Measurements from ENCODE around the gene CCDC134.

CCDC134 gene

DNA sequence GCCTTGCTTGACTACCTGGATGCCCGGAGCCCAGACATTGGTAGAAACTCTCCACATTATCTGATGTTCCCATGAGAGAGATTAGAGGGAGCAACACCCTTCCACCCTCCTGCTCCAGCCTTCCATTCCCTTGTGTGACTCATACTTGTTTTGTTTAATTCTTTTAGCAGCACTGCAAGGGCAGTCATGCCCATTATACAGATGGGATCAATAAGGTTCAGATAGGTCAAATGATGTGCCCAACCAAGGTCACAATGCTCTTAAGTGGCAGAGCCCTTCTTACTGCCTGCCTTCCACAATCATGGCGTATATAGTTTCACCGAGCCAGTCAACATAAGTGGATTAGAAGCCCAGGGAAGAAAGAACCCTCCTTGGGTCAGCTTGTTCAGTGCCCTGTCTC lies 6.6 kb upstream of the CCDC134 start:
- DNase-seq = no peak

- no peak for DNase-seq
These were observed 1.7 kb upstream of the CCDC134 start for GRCh38 chr22:41798736-41799135.

DNA sequence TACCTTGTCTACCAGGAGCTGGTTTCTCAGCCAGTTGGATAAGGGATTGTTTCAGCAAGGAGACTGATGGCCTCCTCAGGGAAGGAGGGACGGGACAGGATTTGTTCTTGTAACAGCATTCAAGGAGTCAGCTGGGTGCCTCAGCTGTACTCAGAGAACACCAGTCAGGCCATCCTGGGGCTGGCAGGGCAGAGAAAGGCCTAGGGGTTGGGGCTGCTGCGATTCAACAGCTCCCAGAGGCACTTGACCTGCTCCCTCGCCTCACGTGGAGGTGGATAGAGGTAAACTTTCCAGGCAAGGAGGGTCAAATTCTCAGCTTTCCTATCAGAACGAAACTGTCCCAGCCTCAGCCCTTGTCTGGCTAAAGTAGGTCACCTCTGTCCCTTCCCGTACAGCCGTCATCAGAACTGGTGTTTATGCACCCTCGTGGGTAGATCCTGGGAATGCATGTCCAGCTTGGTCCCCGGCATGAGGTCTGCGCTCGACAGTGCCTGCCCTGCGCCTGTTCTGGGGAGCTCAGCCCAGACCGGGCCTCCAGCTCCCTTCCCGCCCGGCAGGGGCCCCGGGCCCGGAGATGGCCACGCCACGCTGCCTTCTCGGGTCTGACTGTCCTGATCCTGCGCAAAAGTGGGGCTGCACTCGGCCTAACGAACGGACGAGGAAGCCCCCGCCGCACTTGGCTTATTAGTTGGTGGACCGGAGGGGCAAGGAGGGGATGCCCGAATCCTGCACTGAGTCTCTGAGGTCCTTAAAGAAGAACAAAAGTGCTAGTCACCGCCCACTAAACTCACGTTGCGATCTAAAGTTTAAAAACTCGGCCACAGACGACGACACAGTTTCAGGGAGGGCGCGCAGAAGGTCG lies 762 bp upstream of the CCDC134 start:
- DNase-seq = no peak

DNA sequence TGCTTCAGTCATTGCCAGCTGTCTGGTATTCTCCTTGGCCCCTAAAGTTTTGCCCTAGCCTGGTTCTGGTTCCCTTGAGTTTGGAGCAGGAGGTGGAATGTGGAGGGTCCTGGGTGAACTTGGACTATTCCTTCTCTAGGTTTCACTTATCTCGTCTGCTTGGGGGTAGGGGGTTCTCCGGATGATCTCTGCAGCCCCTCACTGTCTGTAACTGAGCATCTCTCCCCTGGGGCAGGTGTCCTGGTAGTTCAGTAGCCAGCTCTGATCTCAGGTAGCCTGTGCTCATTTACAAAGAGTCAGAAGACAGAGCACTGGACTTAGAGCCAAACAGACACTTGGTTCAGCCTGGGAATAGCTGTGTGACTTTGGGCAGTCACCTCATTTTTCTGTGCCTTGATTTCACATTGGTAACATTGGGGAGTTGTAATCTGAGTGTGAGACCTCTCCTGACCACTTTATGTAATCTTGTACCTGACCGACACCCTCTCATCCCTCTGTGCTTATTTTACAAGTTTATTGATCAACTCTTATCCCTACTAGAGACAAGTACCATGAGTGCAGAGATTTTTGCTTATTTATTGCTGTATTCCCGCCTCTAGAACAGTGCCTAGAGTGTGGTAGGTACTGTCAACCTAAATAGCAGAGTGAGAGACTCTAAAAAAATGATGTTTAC lies 804 bp downstream of the CCDC134 start:
- no peak for DNase-seq

- DNase-seq = no peak
These were observed 1.4 kb downstream of the CCDC134 start for GRCh38 chr22:41801886-41802285.

DNA sequence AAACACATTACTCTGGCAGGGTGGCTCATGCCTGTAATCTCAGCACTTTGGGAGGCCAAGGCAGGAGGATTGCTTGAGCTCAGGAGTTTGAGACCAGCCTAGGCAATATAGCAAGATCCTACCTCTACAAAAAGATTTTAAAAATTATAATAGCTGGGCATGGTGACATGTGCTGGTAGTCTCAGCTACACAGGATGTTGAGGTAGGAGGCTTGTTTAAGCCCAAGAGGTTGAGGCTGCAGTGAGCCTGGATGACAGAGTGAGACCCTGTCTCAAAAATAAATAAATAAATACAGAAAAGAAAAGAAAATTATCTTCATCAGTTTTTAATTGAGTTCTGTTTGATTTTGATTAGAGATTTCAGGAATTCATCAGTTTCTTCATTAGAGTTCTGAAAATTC lies 5.2 kb downstream of the CCDC134 start:
- DNase-seq = no peak

DNA sequence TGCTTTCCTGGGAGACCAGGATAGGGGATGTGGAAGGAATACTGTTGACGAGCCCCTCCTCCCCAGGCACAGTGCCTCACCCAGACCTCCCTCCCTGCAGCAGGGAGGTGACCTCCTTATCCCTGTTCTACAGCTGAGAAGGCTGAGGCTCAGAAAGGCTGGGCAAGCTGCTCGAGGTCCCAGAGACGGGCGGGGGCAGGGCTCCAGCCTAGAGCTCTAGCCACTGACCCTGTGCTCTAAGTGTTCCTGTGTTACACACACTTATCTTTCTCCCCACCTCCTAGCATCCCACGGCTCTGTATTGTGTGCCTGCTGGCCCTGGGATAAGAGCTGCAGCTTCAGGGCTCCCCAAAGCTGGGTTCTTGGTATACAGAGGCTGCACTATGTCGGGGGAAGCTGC lies 7.9 kb downstream of the CCDC134 start:
- DNase-seq = no peak

DNA sequence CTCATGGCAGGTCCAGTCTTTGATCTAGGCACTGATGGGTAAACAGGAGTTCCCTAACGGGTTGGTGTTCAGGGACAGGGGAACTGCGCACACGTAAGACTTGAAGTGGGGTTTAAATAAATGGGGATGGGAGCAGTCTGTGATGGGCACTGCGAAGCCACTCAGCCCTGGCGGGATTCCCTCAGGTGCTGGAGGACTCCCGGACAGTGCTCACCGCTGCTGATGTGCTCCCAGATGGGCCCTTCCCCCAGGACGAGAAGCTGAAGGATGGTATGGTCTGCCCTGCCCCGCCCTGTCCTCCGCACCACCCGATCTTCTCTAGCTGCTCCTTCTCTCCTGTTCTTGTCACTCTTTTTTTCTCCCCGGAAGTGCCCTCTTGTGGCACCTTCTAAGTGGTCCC lies 9.5 kb downstream of the CCDC134 start:
- no peak for DNase-seq

DNA sequence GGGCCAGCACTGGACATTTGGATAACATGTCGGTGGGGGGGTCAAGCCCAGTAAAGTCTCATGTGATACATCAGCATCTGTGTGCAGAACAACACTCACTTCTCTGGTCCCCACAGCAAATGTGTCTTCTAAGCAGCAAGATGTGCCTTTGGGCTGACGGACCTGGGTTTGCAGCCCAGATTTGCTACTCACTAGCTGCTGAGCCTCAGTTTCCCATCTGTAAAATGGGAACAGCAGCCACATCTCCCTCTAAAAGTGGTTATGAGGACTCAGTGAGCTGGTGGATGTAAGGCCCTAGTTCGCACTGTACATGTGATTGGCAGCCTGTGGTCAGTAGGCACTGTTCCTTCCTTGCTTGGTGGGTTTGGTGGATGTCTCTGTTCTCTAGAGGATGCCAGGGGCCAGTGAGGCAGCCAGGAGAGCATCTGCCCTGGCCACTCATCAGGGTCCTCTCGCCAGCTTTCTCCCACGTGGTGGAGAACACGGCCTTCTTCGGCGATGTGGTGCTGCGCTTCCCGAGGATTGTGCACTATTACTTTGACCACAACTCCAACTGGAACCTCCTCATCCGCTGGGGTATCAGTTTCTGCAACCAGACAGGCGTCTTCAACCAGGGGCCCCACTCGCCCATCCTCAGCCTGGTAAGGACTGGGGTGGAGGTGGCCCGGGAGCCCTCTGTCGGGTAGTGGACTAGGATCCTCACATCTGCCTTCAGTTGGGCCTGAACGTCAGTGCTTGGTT lies 12.5 kb downstream of the CCDC134 start:
- DNase-seq = no peak

- no peak for DNase-seq
These were observed 13.4 kb downstream of the CCDC134 start for GRCh38 chr22:41813726-41814410.

DNA sequence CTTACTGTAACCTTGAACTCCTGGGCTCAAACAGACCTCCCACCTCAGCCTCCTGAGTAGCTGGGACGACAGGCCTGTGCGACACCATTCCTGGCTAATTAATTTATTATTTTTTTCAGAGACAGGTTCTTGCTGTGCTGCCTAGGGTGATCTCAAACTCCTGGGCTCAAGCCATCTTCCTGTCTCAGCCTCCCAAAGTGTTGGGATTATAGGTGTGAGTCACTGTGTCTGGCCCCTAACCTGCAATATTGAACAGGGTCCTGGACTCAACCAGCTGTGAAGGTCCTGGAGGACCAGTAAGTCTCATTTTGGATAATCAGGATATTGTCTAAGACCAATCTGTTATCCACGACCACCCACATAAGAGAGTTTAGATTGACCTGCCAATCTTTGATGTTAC lies 15.2 kb downstream of the CCDC134 start:
- DNase-seq = no peak

- DNase-seq = no peak
These were observed 15.8 kb downstream of the CCDC134 start for GRCh38 chr22:41816241-41816640.

DNA sequence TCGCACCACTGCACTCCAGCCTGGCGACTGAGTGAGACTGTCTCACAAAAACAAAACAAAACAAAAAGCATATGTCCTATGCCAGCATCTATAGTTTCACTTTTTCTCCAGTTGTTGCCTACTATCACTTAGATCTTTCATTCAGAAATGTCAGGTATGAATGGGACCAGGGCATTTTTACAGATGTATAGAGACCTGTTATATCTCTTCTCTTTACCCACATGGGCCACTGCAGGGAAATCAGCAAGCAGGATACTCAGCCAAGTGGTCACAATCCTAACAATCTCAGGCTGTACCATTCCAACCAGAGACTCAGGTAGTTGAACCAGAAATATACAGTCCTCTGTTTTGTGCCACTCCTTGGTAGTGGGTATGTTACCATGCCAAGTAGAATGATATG lies 16.4 kb downstream of the CCDC134 start:
- no peak for DNase-seq

- no peak for DNase-seq
These were observed 17.5 kb downstream of the CCDC134 start for GRCh38 chr22:41818011-41818410.

DNA sequence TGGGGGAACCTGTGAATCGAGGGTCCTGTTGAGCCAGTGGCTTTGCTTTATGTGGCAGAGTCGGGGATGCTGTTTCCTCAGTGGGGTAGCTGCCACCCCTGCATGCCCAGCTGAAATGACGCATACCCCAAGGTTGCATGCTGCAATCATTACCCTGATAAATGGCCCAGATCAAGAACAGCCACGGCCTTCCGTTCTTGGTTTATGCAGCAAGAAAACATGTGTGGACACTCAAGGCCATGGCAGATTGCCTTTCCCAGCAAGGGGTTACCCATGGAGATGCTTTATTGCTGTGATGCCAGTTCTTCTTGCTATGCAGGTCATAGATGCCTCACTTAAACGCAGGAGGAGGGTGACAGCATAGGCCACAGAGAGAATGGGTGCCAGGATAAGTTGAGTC lies 18.1 kb downstream of the CCDC134 start:
- DNase-seq = no peak

- DNase-seq = no peak
These were observed 18.8 kb downstream of the CCDC134 start for GRCh38 chr22:41819257-41819656.

- no peak for DNase-seq
These were observed 20.0 kb downstream of the CCDC134 start for GRCh38 chr22:41820447-41820846.

GRCh38 chr22:41821471-41822316 lies 21.2 kb downstream of the CCDC134 start:
- no peak for DNase-seq

GRCh38 chr22:41822317-41823057 lies 22.0 kb downstream of the CCDC134 start:
- DNase-seq = peak; percentile 37

- no peak for DNase-seq
These were observed 23.3 kb downstream of the CCDC134 start for GRCh38 chr22:41823797-41824196.

GRCh38 chr22:41825376-41825775 lies 24.9 kb downstream of the CCDC134 start:
- DNase-seq = no peak

Data from NCI-H1092 (cell line).